CD8-positive, alpha-beta memory T cell (primary cell): ENCODE results near the gene ZSWIM2. TPM values are rescaled to one million over a fixed set of nuclear protein-coding genes. Genes with fewer than 3 reads are reported as not detected.
A peak's percentile ranks its signal among the peaks of the same experiment; 100 is the strongest.

Experiments
- CTCF ChIA-PET: fragments of 350-600 bp; sonication (Branson Sonifier 250); formaldehyde crosslinking; loops from one replicate; lab custom pipeline; 2021; ENCODE audit warnings: antibody characterized with exemption; lab: Charles Lee
- POLR2A ChIA-PET: fragments of 350-600 bp; sonication (Branson Sonifier 250); formaldehyde crosslinking; loops from one replicate; lab custom pipeline; 2021; ENCODE audit warnings: antibody characterized with exemption; lab: Charles Lee
- DNase-seq, 5 donors: peaks; one replicate each; pipeline versions ENCODE4 v3.0.0 to v3.0.0-alpha.2; 2020 to 2022; ENCODE audit warnings: mixed read lengths in 1 of 5
- H3K27ac ChIP-seq: one replicate; pipeline ENCODE4 v1.7.0; 2013; ENCODE audit warnings: low read depth, mild to moderate bottlenecking, low read length, moderate library complexity
- H3K27me3 ChIP-seq: 2 replicates; pipeline ENCODE4 v1.7.0; 2013; ENCODE audit warnings: low read length, mild to moderate bottlenecking; ENCODE audit not compliant: insufficient read depth, poor library complexity, severe bottlenecking
- H3K36me3 ChIP-seq: 2 replicates; pipeline ENCODE4 v1.7.0; 2013; ENCODE audit warnings: mild to moderate bottlenecking, low read length, moderate library complexity; ENCODE audit not compliant: insufficient read depth
- H3K4me1 ChIP-seq: 2 replicates; pipeline ENCODE4 v1.7.0; 2013; ENCODE audit warnings: mild to moderate bottlenecking, low read length, moderate library complexity; ENCODE audit not compliant: insufficient read depth
- H3K4me3 ChIP-seq: 2 replicates; pipeline ENCODE4 v1.7.0; 2013; ENCODE audit warnings: mild to moderate bottlenecking, low read length
- H3K9me3 ChIP-seq: 2 replicates; pipeline ENCODE4 v1.7.0; 2013; ENCODE audit warnings: mild to moderate bottlenecking, low read length
- H3K27ac Mint-ChIP-seq, 8 donors: one replicate each; pipeline ENCODE4 v1.8.0; 2020 to 2021; ENCODE audit warnings: mixed read lengths in 8 of 8, mild to moderate bottlenecking in 6 of 8, inconsistent platforms in 3 of 8, moderate library complexity in 3 of 8
- H3K27me3 Mint-ChIP-seq, 2 donors: one replicate each; pipeline ENCODE4 v1.8.0; 2020 to 2021; ENCODE audit warnings: mixed read lengths in 2 of 2, mild to moderate bottlenecking in 1 of 2, moderate library complexity in 1 of 2
- H3K36me3 Mint-ChIP-seq, 3 donors: one replicate each; pipeline ENCODE4 v1.8.0; 2020 to 2021; ENCODE audit warnings: mixed read lengths in 3 of 3, inconsistent platforms in 1 of 3, mild to moderate bottlenecking in 1 of 3
- H3K4me1 Mint-ChIP-seq, 3 donors: one replicate each; pipeline ENCODE4 v1.8.0; 2020 to 2021; ENCODE audit warnings: mixed read lengths in 3 of 3, inconsistent platforms in 1 of 3, mild to moderate bottlenecking in 1 of 3
- H3K4me3 Mint-ChIP-seq, 7 donors: one replicate each; pipeline ENCODE4 v1.8.0; 2020 to 2021; ENCODE audit warnings: mixed read lengths in 7 of 7, mild to moderate bottlenecking in 6 of 7, moderate library complexity in 4 of 7, inconsistent platforms in 2 of 7
- H3K9me3 Mint-ChIP-seq, 5 donors: one replicate each; pipeline ENCODE4 v1.8.0; 2020 to 2022; ENCODE audit warnings: mixed read lengths in 5 of 5, mild to moderate bottlenecking in 3 of 5, moderate library complexity in 2 of 5, inconsistent platforms in 1 of 5
- polyA plus RNA-seq: library from polyadenylated mRNA; unstranded; fragments of 300-500 nt; fragmentation: Illumina TruSeq; gene quantifications from one replicate; pipeline ENCODE4 v1.2.3, GENCODE V29; 2021
- total RNA-seq, 2 experiments: library from RNA; stranded (reverse); gene quantifications; one replicate each; pipeline ENCODE4 v1.2.3, GENCODE V29; 2021

The ZSWIM2 gene
- total and polyA plus RNA-seq, 3 experiments from 2014 or later = not detected

DNA sequence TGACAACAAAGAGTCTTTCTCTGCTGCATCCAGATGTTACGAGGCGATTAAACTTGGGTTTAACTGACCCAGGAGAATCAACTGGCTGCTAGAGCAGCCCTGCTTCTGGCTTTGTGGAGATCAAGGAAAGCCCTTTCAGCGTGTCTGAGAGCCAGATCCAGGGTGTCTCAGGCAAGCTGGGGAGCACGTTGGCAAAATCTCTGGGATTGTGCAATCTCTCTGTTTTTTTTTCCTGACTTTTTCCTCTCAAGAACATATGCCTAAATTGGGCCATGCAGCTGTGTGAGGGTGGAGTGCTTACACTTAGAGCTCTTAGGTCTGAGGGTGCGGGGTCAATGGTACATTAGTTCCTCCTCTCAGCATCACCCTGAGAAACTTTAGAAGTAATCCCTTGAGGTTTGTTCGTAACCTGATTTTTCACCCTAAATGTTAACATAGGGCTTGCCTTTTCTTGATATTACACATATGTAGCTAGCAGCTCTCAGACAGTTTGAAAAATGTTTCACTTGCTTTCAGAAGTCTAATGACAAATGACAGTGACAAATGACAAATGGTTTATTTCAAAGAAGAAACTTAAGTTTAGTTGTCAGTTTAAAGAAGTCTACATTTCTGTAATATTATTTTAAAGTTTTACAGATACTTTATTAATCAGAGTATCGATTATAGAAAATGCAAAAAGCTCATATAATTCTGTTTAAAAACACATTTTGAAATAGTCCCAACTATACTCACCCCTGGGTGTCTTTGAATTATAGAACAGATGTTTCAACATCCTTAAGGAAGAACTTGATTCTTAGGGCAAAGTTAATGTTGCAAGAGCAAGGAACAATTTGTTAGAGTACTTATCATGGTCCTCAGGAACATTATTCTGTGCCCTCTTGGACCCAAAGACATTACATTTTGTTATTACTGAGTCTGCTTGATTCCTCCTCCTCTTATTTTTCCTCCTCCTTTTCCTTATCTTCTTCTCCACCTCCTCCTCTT is 38.4 kb upstream of the ZSWIM2 start:
- H3K4me3 Mint-ChIP-seq = no peak overlapping the region
- ChIA-PET CTCF (no interaction called here), POLR2A (no interaction called here)
- H3K4me1 ChIP-seq = no peaks in the 10 kb centered on the region
- H3K27ac Mint-ChIP-seq = no peak overlapping the region
- no peaks in the 10 kb centered on the region for H3K36me3 ChIP-seq
- H3K9me3 ChIP-seq = no peaks in the 10 kb centered on the region
- no peaks in the 10 kb centered on the region for H3K27me3 ChIP-seq
- peaks cover 0 to 11% (median 3%) of the 10 kb centered on the region in 5 donors for H3K9me3 Mint-ChIP-seq
- no peak for DNase-seq
- H3K27ac ChIP-seq = no peak overlapping the region
- no peak overlapping the region for H3K4me3 ChIP-seq
- no peaks in the 10 kb centered on the region for H3K4me1 Mint-ChIP-seq
- H3K36me3 Mint-ChIP-seq = no peaks in the 10 kb centered on the region
- peaks cover 0 to 3% of the 10 kb centered on the region in 2 donors for H3K27me3 Mint-ChIP-seq

DNA sequence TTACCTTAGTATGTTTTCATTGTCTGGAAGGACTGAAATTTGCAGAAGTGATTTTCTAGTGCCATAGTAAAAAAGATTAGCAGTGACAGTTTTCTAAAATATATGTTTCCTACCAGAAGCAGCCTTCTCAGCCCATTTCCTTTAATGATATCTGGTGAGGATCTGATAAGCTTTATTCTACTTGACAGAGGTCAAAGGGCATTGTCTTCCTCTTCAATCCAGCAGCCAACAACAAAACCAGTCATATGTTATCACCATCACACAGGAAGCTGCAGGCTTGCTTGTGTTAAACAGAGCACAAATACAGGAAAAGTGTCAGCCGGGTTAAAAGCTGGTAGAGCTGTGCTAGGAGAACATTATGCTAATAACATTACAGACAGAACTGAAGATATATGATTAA is 35.6 kb upstream of the ZSWIM2 start:
- H3K9me3 ChIP-seq = no peaks in the 10 kb centered on the region
- POLR2A ChIA-PET = no interaction called here
- DNase-seq = no peak

DNA sequence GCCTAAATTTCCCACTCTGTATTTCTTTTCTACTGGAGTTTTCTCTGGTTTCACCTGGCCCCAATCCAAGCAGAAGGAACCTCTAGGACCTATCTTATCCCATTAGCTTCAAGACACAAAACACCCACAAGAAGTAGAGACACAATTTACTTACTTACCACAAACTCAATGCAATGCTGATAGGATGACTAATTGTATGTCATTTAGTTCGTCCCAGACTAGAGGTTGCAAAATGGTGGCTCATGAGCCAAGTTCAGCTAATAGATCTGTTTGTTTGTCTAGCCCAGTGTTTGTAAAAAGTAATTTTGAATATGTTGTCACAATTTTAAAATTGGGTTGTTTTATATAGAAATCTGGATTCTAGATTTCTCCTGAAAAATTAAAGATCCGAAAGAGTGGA is 34.7 kb upstream of the ZSWIM2 start:
- H3K36me3 Mint-ChIP-seq = no peaks in the 10 kb centered on the region
- Histone ChIP-seq H3K4me1 (no peaks in the 10 kb centered on the region), H3K36me3 (no peaks in the 10 kb centered on the region), H3K27me3 (no peaks in the 10 kb centered on the region), H3K9me3 (no peaks in the 10 kb centered on the region), H3K27ac (no peak overlapping the region), H3K4me3 (no peak overlapping the region)
- H3K27me3 Mint-ChIP-seq = peaks cover 0 to 3% of the 10 kb centered on the region in 2 donors
- H3K4me3 Mint-ChIP-seq = no peak overlapping the region
- no peaks in the 10 kb centered on the region for H3K4me1 Mint-ChIP-seq
- POLR2A ChIA-PET = no interaction called here
- CTCF ChIA-PET = no interaction called here
- H3K27ac Mint-ChIP-seq = no peak overlapping the region
- H3K9me3 Mint-ChIP-seq = peaks cover 8 to 13% (median 8%) of the 10 kb centered on the region in 5 donors
- DNase-seq = no peak

More for the DNA sequence above, 35.6 kb upstream of the ZSWIM2 start:
- Mint-ChIP-seq H3K27me3 (peaks cover 0 to 3% of the 10 kb centered on the region in 2 donors), H3K27ac (no peak overlapping the region), H3K4me1 (no peaks in the 10 kb centered on the region), H3K4me3 (no peak overlapping the region), H3K9me3 (peaks cover 8 to 13% (median 8%) of the 10 kb centered on the region in 5 donors), H3K36me3 (no peaks in the 10 kb centered on the region)
- CTCF ChIA-PET = no interaction called here
- H3K4me1 ChIP-seq = no peaks in the 10 kb centered on the region
- H3K27me3 ChIP-seq = no peaks in the 10 kb centered on the region
- H3K27ac ChIP-seq = no peak overlapping the region
- no peak overlapping the region for H3K4me3 ChIP-seq
- no peaks in the 10 kb centered on the region for H3K36me3 ChIP-seq

DNA sequence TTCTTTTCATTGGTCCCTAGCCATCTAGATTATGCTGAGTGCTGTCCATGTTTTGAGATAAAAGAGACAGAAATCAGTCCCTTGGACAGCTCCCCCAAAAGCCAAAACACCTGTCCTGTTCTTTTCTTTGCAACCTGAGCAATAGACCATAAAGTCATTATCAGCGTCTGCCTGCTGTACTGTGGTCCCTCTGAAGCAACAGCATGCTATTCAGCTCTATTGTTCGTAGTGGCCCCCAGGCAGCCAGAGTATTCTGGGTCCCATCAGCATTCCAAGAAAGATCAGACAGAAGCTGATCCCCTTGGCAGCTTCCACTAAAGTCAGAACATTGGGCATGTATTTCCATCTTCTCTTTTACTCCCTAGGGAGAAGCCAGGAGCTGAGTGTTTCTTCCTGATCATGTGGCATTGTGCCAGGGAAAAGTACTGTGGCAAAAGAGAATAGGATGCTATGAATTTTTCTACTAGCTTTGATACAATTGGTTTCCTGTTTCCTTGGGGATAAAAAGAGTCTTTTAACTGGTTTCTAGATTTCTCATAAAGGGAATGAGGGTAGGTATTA is 33.6 kb upstream of the ZSWIM2 start:
- Mint-ChIP-seq H3K4me3 (peak overlapping the region in 1 of 7 donors; percentile 51), H3K4me1 (no peaks in the 10 kb centered on the region), H3K27ac (no peak overlapping the region), H3K9me3 (peaks cover 8 to 13% (median 8%) of the 10 kb centered on the region in 5 donors), H3K36me3 (no peaks in the 10 kb centered on the region), H3K27me3 (peaks cover 0 to 3% of the 10 kb centered on the region in 2 donors)
- ChIA-PET CTCF (no interaction called here), POLR2A (no interaction called here)
- Histone ChIP-seq H3K4me1 (no peaks in the 10 kb centered on the region), H3K27ac (no peak overlapping the region), H3K27me3 (no peaks in the 10 kb centered on the region), H3K9me3 (no peaks in the 10 kb centered on the region), H3K36me3 (no peaks in the 10 kb centered on the region), H3K4me3 (no peak overlapping the region)
- DNase-seq = no peak

DNA sequence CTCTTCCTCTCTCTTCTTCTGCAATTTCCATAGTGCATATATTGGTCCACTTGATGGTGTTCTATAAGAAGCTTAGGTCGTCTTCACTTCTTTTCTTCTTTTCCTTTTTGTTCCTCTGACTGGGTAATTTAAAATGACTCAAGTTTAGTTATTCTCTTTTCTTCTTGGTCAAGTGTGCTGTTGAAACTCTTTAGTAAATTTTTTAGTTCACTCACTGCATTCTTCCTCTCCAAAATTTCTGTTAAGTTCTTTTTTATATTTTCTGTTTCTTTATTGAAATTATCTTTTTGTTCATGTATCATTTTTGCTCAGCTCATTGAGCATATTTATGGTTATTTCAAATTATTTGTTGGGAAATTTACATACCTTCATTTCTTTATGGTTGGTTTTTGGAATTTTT is 32.7 kb upstream of the ZSWIM2 start:
- H3K4me1 Mint-ChIP-seq = no peaks in the 10 kb centered on the region
- H3K9me3 Mint-ChIP-seq = peaks cover 7 to 16% (median 8%) of the 10 kb centered on the region in 5 donors
- no peaks in the 10 kb centered on the region for H3K4me1 ChIP-seq
- H3K27ac Mint-ChIP-seq = no peak overlapping the region
- no peaks in the 10 kb centered on the region for H3K36me3 Mint-ChIP-seq
- ChIA-PET POLR2A (no interaction called here), CTCF (no interaction called here)
- DNase-seq = no peak
- no peaks in the 10 kb centered on the region for H3K9me3 ChIP-seq
- no peaks in the 10 kb centered on the region for H3K36me3 ChIP-seq
- no peak overlapping the region for H3K4me3 Mint-ChIP-seq
- H3K27me3 Mint-ChIP-seq = peaks cover 0 to 3% of the 10 kb centered on the region in 2 donors
- no peak overlapping the region for H3K27ac ChIP-seq
- no peak overlapping the region for H3K4me3 ChIP-seq
- H3K27me3 ChIP-seq = no peaks in the 10 kb centered on the region

DNA sequence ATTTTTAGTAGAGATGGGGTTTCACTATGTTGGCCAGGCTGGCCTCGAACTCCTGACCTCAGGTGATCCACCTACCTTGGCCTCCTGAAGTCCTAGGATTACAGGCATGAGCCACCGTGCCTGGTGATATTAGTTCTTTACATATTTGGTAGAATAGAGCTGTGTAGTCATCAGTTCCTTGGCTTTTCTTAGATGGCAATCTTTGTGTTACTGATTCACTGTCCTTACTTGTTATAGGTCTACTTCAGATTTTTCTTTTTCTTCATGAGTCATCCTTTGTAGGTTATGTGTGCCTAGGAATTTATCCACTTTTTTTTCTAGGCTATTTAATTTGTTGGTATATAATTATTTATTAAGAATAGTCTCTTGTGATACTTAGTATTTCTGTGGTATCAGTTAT is 30.3 kb upstream of the ZSWIM2 start:
- no peak overlapping the region for H3K27ac ChIP-seq
- H3K4me3 ChIP-seq = no peak overlapping the region
- no peaks in the 10 kb centered on the region for H3K36me3 ChIP-seq
- no peaks in the 10 kb centered on the region for H3K27me3 Mint-ChIP-seq
- no peaks in the 10 kb centered on the region for H3K36me3 Mint-ChIP-seq
- H3K4me1 ChIP-seq = no peaks in the 10 kb centered on the region
- no peaks in the 10 kb centered on the region for H3K9me3 ChIP-seq
- POLR2A ChIA-PET = no interaction called here
- H3K27ac Mint-ChIP-seq = no peak overlapping the region
- peaks cover 5 to 16% (median 8%) of the 10 kb centered on the region in 5 donors for H3K9me3 Mint-ChIP-seq
- CTCF ChIA-PET = interaction anchor here (1.6 kb wide), 1 partner anchor 12 kb away, joined by 3 read pairs; no protein-coding TSS in a partner anchor
- no peak for DNase-seq
- no peak overlapping the region for H3K4me3 Mint-ChIP-seq
- no peaks in the 10 kb centered on the region for H3K27me3 ChIP-seq
- no peaks in the 10 kb centered on the region for H3K4me1 Mint-ChIP-seq

DNA sequence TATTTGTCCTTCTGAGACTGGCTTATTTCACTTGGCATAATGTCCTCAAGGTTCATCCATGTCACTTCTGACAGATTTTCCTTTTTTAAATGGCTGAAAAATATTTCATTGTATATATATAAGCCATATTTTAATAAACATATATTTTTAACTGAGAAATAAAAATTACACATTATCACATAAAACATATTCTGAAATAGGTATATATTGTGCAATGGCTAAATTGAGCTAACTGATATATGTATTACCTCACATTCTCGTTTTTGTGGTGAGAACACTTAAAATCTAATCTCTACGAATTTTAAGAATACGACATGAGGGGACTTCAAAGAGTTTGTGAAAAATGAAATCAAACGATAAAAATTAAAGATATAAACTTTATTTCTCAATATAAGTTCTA is 25.7 kb upstream of the ZSWIM2 start:
- Mint-ChIP-seq H3K9me3 (peaks cover 0 to 3% (median 0%) of the 10 kb centered on the region in 5 donors), H3K4me1 (no peaks in the 10 kb centered on the region), H3K4me3 (no peak overlapping the region), H3K36me3 (no peaks in the 10 kb centered on the region), H3K27ac (no peak overlapping the region), H3K27me3 (no peaks in the 10 kb centered on the region)
- DNase-seq = no peak
- no peaks in the 10 kb centered on the region for H3K36me3 ChIP-seq
- no peaks in the 10 kb centered on the region for H3K27me3 ChIP-seq
- H3K4me3 ChIP-seq = no peak overlapping the region
- no peaks in the 10 kb centered on the region for H3K9me3 ChIP-seq
- H3K4me1 ChIP-seq = no peaks in the 10 kb centered on the region
- ChIA-PET CTCF (no interaction called here), POLR2A (no interaction called here)
- no peak overlapping the region for H3K27ac ChIP-seq

DNA sequence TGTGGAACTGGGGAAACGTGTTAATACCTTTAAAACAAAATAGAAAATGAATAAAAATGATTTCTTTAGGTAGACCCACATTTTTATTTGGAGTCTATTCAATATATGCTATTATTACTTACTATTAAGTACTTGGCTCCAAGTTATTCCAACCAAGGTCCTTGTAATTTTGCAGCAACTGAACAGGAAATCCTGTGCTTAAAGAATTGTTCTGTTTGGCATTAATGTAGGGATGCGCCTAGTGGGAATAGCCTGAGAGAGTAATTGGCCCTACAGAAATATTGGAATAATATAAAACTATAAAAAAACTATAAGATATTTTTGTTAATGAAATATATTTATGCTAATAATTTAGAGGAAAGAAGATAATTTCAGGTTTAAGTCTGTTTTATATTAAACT is 22.9 kb upstream of the ZSWIM2 start:
- Mint-ChIP-seq H3K4me3 (no peak overlapping the region), H3K27ac (no peak overlapping the region), H3K9me3 (peaks cover 0 to 5% (median 0%) of the 10 kb centered on the region in 5 donors), H3K4me1 (no peaks in the 10 kb centered on the region), H3K27me3 (no peaks in the 10 kb centered on the region), H3K36me3 (no peaks in the 10 kb centered on the region)
- H3K9me3 ChIP-seq = no peaks in the 10 kb centered on the region
- ChIA-PET CTCF (no interaction called here), POLR2A (no interaction called here)
- H3K27me3 ChIP-seq = no peaks in the 10 kb centered on the region
- no peak overlapping the region for H3K4me3 ChIP-seq
- H3K4me1 ChIP-seq = no peaks in the 10 kb centered on the region
- no peaks in the 10 kb centered on the region for H3K36me3 ChIP-seq
- no peak for DNase-seq
- no peak overlapping the region for H3K27ac ChIP-seq
